Left hindlimb (tissue), 1 donor: ENCODE results near the gene KCNJ9.
"Not testable (repeated sequence)": the region's sequence is repeated elsewhere in the genome, so short reads cannot be mapped to it uniquely, and the experiment has no call there.

ENCODE experiments used
- DNase-seq: peaks from one replicate; pipeline ENCODE4 v3.0.0-alpha.2; 2018

KCNJ9 gene

DNA sequence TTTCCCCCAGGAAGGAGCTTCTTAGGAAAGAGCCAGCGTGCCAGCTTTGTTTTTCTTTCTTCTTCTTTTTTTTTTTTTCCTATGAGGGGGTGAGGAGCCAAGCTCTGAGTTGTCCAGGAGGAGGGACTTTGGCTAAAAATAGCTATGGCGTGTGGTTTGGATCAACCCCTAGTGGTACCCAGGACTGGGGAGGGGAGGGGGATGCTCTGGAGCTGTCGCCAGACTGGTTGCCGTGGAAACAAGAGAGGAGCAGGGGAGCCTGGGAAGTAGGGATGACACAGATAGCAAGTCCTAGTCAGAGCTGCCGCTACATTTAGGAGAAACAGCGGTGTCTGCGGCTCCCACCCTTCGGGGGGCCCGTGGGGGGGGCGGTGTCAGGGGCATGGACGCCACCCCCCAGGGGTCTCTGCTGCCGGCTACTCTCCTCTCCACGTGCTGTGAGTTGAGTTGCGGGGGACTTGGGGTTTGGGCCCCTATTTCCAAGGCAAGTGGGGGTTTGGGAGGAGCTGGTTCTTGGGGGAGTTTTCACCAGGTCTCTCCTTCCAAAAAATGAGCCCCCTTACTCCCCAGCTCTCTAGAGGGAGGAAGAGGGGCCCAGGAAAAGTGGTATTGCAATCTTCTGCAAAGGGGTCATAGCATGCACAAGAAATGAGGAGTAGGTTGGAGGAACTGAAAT, at the start of gene KCNJ9:
TSS of gene KCNJ9 (plus strand) at position 278 of the 676 bp plus-strand sequence. CDS start 2,493 bp downstream, outside the sequence.
- DNase-seq, result peak; percentile 38

DNA sequence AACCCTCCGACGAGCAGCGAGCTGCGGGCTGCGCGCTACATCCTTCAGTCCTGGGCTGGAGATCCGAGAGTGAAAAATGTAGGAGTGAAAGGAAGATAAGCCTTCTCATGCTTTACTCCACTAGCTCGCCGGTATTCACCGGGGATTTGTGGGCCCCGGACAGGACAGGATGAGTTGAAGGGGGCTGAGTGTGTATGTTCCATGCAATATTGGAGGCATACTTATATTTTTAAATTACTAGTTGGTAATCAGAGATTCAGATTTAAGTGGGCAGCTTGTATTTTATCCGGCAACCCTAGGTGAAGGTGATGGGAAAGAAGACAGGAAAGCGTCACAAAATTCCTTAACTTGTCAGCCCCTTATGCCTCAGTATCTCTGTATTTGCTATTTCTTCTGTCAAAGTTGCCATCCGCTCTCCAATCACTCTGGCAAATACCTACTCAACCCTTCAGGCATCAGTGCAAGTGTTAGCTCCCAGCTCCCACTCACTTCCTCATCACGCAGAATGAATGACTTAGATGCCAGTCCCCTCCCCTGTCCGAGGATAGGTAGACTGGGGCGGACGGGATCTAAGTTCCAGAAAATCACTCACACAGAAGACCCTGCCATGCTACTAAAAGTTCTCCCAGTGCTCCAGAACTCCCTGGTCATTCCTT, 49.0 kb upstream of the KCNJ9 start:
- DNase-seq, result no peak

DNA sequence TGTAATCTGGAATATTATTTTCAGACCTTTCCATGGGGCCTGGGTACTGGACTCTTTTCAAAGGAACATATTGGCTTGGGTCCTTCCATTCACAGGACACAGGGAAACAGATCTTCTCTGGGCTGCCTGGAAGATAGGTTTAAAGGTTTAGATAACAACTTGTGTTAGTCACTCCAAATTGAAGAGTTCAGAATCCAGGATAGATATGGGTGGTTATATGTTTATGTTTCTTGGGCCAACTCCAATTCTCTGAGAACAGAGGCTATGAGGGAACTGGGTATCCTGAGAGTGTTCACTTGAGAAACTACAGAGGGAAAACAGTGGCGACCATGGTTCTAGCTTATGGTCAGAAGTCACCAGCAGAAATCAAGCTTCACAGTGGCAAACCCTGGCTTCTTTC, 40.9 kb upstream of the KCNJ9 start:
- no peak for DNase-seq

DNA sequence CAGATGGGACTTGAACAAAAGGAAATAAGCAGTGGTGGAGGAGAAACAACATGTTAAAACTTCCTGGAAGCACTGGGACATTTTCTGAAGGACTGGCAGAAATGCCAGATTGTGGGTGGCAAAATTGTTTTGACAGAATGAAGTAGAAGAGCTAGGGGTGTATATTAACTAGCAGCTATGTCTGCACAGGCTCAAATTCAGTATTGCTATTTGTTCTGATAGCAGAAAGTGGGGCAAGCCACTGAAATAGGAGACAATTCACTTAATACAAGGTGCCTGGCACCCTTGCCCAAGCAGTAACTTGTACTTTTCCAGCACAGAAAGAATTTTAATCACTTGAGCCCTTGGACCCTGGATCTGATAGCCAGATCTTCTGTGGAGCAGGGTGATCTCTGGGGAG, 37.8 kb upstream of the KCNJ9 start:
- no peak for DNase-seq

DNA sequence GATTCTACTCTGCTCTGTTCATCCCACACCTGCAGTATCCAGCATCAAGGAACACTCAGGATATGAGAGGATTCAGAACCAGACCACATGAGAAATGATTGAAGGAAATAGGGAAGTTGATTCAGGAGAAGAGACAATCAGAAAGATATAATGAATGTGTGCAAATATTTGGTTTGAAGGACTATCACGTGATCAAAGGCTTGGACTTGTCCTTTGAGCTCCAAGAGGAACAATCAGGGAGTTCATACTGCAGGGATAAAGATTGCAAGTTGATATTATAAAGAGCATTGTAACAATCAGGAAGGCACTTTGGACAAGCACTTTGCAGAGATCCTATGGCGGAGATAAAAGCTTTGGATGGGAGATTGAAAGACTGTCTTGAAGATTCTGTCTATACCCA, 35.7 kb upstream of the KCNJ9 start:
- DNase-seq, result no peak

DNA sequence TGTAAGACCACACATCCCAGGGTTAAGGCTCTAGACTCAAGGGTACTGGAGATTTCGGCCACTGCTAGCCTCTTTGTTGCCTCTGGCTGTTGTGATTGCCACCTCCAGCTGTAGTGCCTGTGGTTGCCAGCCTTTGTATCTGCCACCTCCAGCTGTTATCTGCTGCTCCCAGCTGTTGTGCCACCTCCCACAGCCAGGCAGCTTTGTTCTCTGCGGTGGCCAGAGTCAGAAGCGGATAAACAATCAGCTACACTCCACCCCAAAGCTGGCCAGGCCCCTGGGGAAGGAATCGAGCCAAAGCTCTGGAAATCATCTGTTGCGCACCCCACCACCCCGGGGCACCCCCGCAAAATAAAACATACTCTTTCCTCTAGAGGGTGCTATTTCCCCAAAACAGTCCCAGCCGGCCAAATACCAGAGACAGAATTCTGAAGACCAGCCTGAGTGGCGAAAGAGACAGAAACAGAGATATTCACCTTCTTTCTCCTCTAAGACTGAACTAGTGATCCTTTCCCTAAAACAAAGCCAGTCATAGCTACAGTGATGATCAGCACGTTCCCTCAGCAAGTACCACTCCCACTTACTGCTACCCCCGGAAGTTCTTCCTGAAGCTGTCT, 34.7 kb upstream of the KCNJ9 start:
- peak; percentile 57 for DNase-seq

DNA sequence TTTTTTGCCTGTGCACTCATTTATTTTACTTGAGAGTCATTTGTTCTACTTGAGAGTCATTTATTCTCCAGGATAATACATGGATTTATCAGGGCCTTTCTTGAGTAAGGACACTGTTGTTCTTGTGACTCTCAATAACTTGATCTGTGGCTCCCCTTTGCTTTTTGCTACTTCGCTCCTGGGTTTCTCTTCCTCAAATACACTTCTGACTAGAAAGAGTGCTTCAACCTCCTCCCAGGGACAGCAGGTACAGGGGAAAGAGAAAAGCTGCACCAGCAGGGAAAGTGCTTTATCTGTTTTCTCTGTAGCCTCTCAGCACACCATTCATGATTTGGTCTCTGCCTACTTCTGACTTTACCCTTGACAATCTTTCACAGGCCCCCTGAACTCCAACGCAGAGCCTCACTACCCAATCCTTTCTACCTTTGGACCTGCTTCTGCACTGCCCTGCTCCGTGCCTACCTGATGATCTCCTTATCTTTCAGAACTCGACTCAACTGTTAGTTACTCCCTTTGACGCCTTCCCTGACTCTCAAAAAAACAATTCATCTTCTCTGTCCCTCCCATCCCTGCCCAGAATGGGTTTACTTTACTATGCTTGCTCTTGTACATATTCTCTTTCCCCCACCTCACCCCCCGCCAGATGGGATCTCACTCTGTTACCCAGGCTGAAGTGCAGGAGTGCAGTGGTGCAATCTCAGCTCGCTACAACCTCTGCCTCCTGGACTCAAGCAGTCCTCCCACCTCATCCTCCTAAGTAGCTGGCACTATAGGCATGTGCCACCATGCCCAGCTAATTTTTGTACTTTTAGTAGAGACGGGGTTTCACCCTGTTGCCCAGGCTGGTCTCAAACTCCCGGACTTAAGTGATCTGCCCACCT, 34.0 kb upstream of the KCNJ9 start:
- no peak for DNase-seq

DNA sequence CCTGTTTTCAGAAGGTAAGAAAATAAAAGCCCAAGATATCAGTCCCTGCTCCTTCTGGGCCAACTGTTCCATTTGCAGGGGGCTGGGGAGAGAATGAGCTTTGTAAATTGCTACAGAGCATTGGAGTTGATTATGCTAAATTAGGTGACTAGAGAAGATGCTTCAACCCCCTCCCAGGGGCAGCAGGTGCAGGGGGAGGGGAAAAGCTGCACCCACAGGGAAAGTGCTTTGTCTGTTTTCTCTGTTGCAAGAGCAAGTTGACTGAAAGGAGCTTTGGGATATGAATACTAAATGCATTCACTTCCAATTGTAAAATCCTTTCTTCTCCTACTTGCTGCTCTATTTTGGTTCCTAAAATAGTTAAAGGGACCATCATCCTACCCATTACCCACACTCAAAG, 33.0 kb upstream of the KCNJ9 start:
- DNase-seq, result no peak

DNA sequence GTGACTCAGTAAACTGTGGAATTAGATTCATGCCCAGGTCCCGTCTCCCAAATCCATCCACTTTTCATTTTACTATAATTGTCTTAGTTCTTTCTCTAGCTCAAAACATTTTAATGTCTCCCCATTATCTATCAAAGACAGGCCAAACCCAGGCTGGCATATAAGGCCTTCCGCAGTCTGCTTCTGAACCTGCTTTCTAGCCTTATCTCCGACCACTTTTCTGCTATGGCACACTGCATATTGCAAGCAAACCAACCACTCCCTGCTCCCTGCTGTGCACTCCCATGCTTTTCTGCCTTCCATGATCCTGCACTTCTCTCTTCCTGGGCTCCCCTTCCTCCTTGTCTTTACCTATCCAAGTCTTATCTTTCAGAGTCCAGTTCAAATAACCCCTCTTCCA, 32.2 kb upstream of the KCNJ9 start:
- no peak for DNase-seq

DNA sequence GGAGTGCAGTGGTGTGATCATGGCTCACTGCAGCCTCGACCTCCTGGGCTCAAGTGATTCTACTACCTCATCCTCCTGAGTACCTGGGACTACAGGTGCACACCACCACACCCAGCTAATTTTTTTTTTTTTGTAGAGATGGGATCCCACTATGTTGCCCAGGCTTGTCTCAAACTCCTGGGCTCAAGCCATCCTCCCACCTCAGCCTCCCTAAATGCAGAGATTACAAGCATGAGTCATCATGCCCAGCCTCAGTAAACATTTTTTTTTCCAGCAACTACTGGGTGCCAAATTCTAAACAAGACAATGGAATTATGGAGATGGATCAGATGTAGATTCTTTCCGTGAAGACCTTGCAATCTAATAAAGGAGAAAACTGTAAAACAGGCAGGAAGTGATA, 31.2 kb upstream of the KCNJ9 start:
- DNase-seq, result not testable (repeated sequence)

DNA sequence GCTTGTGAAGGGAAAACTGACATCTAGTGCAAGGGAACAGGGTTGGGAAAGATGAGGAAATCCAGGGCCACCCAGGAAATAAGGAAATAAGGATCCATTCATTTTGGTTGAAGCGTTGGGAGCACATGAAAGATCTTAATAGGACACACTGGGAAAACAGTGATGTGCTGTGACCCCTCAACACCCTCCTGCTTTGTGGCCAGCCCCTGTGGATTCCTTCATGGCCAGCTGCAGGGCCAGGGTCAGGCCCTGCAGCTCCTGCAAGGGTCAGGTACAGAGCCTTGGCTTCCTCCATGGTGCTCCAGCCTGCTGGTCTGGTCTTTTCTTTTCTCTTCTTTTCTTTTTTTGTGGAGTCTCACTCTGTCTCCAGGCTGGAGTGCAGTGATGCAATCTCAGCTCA, 30.7 kb upstream of the KCNJ9 start:
- DNase-seq, result no peak

DNA sequence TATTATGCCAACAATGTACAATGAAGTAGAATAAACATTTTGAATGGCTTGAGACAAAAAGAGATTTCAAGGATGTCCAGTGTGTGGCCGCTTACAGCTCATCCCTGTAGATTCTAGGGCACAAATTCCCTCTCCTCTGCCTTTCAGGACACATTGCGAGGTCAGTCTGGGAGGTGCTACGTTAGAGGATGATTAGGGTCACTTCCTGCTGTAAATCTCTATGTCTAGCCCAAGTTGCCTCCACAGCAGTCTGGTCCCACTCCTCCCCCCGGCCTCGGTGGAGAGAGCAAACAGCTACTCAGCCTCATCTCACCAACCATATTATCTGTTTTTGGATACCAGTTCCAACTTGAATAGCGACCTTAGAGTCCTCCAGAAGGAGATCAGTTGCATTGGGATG, 28.4 kb upstream of the KCNJ9 start:
- no peak for DNase-seq

DNA sequence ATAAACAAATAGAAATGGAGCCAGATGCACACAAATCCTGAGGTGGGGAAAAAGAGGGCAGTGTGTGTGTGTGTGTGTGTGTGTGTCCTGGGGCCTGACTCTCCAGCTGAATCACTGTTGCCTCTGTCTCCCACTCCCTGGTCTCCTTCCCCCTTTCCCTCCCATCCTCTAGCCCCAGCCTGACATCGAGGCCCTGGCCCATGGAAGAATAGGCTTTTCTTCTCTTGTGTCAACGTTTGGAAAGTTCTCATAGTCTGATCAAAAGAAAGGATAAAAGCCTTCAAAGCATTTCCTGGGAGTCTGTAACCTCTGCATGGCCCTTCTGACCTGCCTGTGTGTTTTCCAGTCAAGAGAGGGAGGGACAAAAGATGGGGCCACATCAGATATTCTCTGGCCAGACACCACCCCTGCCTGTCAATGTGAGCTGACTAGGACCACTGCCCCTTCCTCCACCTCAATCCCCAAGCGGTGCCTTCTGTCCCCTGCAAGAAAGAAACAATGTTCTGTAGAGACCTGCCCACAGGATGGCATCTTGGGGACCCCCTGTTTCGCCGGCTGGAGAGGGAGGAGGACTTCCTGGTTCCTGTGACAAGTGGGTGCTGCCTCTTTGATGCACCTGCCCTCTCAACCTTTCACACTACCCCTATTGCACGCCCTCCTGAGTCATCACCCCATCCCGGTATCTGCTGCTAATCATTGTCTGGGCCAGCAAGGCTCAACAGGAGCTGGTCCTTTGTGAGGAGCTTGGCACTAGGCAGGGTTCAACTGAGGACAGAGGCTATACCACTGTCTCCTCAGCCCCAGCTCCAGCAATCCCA, 27.6 kb upstream of the KCNJ9 start:
- DNase-seq, result no peak

DNA sequence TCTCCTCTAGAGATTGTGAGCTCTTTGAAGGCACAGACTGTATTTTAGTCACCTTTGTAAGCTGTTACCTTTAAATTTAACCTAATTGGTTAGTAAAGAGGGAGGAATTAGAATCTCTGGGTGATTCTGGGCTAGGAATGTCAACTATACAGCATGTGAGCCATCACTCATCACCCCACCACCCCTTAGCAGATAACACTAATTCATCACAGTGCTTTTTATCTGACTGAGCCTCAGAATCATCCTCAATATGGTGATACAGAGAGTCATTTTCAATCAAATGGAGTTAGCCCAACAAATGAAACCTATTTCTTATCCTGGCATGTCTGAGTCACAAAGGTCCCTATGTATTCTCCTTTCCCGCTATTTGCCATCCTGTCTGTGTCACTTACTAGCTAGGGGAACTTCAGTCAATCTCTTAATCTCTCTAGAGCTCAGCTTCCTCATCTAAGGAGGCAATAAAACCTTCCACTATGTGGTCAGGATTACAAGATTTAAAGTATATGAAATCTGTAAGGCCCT, 24.6 kb upstream of the KCNJ9 start:
- DNase-seq, result no peak

DNA sequence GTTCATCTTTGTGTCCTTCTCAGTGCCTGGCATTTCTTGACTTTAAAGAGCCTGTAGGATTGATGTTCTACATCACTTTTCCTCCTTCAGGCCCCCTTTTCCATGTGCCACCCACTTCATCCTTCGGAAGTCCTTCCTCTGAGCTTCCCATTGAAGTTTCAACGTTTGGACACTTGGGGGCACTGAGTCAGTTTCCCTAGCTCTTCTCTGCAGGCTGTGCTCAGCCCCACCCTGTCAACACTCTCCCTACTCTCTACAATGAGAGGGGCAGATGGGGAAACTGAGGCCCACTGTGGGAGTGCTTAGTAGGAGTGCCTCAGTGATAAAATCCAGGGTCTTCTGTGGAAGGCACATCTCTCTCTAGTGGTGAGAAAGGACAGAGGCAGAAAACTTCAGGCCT, 23.3 kb upstream of the KCNJ9 start:
- DNase-seq, result no peak

DNA sequence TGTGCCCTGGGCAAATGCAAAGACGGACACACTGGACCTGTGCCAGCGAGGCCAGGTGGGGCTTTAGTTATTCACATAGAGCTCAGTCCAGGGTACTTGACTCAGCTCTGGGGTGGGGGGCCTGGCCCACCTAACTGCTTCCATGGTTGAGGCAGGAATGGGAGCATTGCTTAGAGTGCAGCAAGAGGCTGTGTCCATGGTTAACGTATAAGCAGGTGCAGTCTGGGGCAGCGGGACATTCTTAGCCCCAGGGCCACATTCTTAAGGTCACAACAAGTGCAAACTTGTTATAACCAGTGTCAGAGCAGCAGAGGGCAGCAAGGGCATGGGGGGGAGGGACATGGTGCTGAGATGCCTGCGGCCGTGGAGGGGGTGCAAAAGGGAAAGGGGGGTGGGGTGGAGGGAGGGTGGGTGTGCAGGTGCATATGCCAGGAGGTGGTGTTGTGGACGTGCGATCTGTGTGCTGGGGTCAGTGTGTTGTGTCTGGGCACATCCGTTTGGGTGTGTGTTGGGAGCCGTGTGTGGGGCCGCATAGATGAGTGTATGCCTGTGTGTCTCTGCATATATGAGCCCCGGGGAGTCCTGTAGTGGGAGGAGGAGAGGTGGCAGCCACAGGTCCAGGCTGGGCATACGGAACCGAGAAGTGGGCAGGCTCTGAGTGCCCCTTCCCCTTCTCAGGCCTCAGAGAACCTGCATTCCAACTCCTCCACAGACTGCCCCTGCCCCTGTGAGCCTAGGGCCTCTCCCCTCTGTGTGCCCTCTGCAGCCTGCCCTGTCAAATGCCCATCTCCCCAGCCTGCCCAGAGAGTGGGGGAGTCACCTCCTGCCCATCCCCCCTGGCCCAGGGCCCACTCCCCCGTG, 19.7 kb upstream of the KCNJ9 start:
- no peak for DNase-seq

DNA sequence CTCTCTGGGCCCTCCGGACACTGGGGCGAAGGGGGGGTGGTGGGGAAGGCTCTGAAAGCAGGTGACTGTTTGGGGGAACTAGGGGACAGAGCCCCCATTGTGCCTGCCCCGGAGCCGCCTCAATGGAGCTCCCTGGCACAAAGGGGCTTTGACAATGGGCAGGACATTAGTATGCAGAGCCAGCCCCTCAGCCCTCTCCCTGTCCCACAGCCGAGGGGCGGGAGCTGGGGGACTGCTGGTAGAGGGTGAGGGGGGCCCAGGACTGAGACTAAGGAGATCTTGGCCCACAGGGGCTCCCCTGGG, 19.2 kb upstream of the KCNJ9 start:
- DNase-seq, result no peak

DNA sequence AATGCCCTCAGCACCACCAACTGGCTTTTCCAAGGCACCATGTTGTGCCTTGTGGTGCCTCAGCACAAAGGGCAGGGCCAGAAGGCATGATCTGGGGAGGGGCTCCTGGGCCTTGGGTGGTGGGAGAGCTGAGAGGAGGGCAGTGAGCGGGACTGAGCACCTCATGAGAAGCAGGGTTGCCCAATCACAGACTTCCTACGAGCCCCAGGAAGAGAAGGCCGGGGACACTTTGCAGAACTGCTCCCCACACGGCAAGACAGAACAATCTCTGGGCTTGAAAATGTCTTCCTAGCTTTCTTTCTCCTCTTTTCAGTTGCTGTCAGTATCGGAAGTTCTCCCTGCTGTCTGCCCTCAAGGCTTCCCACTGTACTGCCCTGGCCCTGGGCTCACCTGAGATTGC, 18.2 kb upstream of the KCNJ9 start:
- no peak for DNase-seq

DNA sequence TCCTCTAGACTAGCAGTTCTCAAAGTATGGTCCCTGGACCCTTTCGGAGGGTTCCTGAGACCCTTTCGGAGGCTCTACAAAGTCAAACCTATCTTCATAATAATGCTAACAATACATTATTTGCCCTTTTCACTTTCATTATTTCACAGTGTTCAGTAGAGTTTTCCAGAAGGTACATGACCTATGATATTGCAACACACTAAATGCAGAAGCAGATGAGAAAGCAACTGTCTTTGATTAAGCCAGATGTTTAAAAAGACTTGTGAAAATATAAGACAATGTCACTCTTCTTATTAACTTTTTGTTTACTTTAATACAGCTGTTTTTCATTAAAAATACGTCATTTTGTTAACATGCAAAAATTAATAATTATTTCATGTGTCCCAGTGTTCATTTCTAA, 17.2 kb upstream of the KCNJ9 start:
- DNase-seq, result no peak

DNA sequence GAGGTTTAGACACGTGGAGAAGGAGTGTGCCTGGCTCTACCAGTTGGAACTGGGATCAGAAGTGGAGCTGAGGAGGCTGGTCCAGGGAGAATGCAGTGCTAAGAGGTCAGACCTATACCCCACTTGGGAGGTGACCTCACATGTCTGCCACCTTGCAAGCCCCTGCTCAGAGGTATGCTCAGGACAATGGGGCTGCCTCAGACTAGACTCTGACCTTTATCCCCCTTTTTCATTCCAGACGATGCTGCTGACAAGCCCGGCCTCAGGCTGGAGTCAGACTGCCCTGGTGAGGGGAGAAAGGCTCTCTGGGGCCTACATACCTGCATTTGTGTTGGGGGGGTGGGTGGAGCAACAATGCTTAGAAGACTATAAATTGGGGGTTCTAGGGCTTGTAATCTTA, 16.6 kb upstream of the KCNJ9 start:
- DNase-seq, result no peak
